A549 treated with Hydrocortisone at 1 μM for 4 hours (cell line): ENCODE data around the gene HBS1L. TPM values are rescaled to one million over a fixed set of nuclear protein-coding genes. Genes with fewer than 3 reads are reported as not detected.

Experiments
- total RNA-seq: library from RNA; stranded (reverse); fragments of 200-300 nt; extraction: Qiagen RNA extraction; gene quantifications from 5 replicates; pipeline ENCODE4 v1.2.3, GENCODE V29; 2022

HBS1L gene
- 25.6 to 46.6 TPM (median 31.7 TPM) in 5 replicates for total RNA-seq

DNA sequence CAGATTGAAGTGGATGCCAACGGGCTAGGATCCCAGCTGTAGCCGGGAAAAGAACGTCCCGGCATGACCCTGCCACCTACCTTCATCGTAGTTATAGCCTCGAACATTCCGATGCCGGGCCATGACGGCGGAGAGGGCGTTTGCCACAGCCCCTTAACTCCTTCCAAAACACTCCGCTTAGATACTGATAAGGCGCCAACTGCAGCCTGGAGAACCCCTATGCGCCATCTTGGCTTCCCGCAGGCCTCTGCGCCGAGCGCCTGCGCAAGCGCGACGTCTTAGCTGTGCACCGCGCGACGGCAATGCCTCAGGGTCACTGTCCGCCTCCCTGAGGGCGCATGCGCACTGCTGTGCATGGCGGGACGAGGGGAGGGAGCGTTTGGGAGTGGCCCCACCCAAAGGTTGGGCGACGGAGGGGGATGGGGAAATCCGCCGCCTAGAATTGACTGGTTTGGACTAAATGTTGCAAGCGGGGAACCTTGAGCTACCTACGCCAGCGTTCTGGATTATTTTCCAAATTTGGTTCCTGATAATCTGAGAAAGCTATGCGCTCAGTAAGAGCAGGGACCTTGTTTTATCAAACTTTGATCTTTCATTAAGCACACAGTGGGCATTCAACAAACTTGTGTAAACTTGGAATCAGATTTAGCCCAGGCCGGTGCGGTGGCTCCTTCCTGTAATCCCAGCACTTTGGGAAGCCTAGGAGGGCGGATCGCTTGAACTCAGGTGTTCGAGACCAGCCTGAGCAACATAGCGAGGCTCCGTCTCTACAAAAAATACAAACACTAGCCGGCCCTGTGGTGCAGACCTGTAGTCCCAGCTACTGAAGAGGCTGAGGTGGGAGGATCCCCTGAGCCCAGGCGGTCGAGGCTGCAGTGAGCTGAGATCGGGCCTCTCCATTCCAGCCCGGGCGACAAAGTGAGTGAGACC lies at the start of gene HBS1L:
Gene HBS1L, minus strand, starts transcription at position 254 of the 930 bp plus-strand sequence. Its CDS starts 131 bp downstream, at position 123.

DNA sequence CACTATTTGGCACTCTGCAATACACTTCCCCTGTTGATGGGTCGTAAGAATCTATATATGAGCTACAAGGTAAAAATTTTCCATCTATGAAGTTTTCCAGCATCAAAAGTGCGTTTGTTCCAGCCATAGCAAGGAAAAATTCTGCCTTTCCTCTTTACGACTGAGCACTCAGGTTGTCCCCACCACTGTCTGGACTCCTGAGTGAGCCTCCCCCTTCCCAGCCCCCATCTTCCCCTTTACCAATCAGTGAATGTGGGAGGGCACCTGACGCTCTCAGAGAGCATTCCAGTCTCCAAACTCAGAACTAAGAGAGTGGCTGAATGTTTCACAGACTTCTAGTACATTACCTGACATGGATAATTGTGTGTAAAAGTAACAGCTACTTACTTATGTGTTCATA lies 104.7 kb downstream of the HBS1L start, which contains the start of gene ALDH8A1:
Gene ALDH8A1, minus strand, starts transcription at position 175 of the 400 bp plus-strand sequence. Its CDS starts 48 bp downstream, at position 127.

Other genes starting within 250 kb of the HBS1L start
- 0.06 to 0.22 TPM (median 0.10 TPM) in 5 replicates for gene ALDH8A1, start 104.7 kb downstream of the HBS1L start, total RNA-seq
- gene MYB, start 126.5 kb upstream of the HBS1L start, total RNA-seq, result 0.59 to 1.2 TPM (median 0.95 TPM) in 5 replicates